ENCODE results near the gene ST6GAL1. TPM values are rescaled to one million over a fixed set of nuclear protein-coding genes. Genes with fewer than 3 reads are reported as not detected.

ST6GAL1 gene
- total and polyA plus RNA-seq, 2 of the 13 experiments (the other 11 are each of a cell fraction or from before 2014, with no cell fraction given) = 79.9 to 164 TPM

- TF ChIP-seq BRCA1 (CRISPR knock-in tag; IDR thresholded peaks at IDR 0.05) = no peak
- H4K20me1 ChIP-seq (ENCODE audit: insufficient read depth, low read length) = no peaks in the 10 kb centered on the region
- in situ Hi-C loops (cut with HindIII; ENCODE audit: extremely low pct_ligation_motif_present, low pct_unique_long_range_greater_than_20kb) (no loop called here), intact Hi-C loops (cut with micrococcal nuclease; ENCODE audit: unreplicated experiment) (no loop called here)
- no peak overlapping the region for H3K27ac ChIP-seq (ENCODE audit: extremely low read length, insufficient read depth, low read length)
- 0% methylated on average over 2 of the region's 2 CpGs for whole genome bisulfite sequencing (ENCODE audit: low lambda C conversion rate)
- H3K4me2 ChIP-seq (ENCODE audit: low read depth, low read length) = no peak overlapping the region
- BruUV-seq (replicated peaks) = no TSS peak
- POLR2A ChIA-PET = no interaction called here
- no peak overlapping the region for H3K4me3 ChIP-seq (replicated peaks in 1 of 3; ENCODE audit: insufficient read depth in 1 of 3, low read depth in 2 of 3, low read length in 3 of 3)
- H2AFZ ChIP-seq (ENCODE audit: low read length) = no peak overlapping the region
- DNase-seq (ENCODE audit: low spot score) (no peak), FAIRE-seq (no peak), ATAC-seq (no peak)
- peaks cover 17% of the 10 kb centered on the region for H3K4me1 ChIP-seq (ENCODE audit: insufficient read depth, low read length)
- no peak overlapping the region for H3K9ac ChIP-seq (ENCODE audit: insufficient read depth, low read depth, low read length)
- H3K79me2 ChIP-seq (ENCODE audit: insufficient read depth, low read length) = no peaks in the 10 kb centered on the region
- no peaks in the 10 kb centered on the region for H3K36me3 ChIP-seq (replicated peaks in 1 of 2; ENCODE audit: control insufficient read depth in 1 of 2, insufficient read depth in 2 of 2, low read length in 2 of 2)
- no peaks in the 10 kb centered on the region for H3K9me3 ChIP-seq (ENCODE audit: low read length)
- H3K27me3 ChIP-seq (ENCODE audit: control insufficient read depth in 1 of 2, insufficient read depth in 2 of 2, low read length in 2 of 2) = peaks cover 0 to 5% of the 10 kb centered on the region in 2 experiments; a peak in 1 of 5 replicates
- CTCF ChIA-PET (ENCODE audit: low intra/inter-chr PET ratio, low total read pairs) = no interaction called here
Measured at GRCh38 chr3:187098923-187099512, 168.7 kb downstream of the ST6GAL1 start.

DNA sequence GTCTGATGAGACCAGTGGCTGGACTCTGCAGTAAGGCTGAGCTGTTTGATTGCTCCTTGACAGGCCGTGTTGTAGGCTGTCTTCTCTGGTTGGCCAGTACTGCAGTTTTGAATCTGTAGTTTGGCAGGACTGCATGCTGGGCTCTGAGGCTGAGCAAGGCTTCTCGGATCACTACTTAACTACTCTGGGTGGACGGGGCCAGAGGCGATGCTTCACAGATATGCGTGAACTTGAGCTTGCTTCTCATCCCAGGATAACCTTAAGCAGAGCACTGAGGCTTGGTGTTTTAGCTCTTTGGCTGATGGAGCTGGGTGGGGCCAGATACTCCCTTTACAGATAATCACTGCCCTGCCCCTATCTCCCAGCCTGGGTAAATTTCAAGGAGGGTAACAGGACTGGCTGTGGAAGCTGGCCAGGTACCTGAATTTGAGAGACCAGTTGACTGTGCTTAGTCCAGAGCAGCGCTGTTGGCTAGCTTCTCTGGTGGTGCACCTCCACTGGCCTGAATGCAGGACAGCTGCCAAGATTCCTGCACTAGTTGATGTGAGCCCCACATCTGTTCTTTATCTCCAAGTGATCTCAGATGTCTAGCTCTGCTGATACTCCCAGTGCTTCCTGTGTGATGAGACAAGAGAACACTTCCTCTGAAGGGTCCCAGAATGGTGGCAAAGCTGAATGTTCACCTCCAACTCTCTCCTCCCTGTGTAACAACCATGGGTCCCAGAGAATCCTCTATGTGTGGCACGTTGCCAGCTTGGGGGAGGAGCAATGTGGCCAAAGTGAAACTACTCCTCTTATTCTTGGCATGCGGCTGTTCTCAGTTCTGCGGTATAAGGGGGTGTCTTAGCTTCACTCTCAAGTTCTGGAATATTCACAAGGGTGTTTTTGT is 171.1 kb downstream of the ST6GAL1 start:
- Histone ChIP-seq H3K4me2 (ENCODE audit: low read depth, low read length) (peak overlapping the region; percentile 77), H3K9me3 (ENCODE audit: low read length) (no peaks in the 10 kb centered on the region), H3K27ac (ENCODE audit: extremely low read length, insufficient read depth, low read length) (no peak overlapping the region), H3K79me2 (ENCODE audit: insufficient read depth, low read length) (no peaks in the 10 kb centered on the region), H3K27me3 (ENCODE audit: control insufficient read depth in 1 of 2, insufficient read depth in 2 of 2, low read length in 2 of 2) (peaks cover 0 to 10% of the 10 kb centered on the region in 2 experiments; a peak in 2 of 5 replicates), H2AFZ (ENCODE audit: low read length) (peak overlapping the region; percentile 50), H3K9ac (ENCODE audit: insufficient read depth, low read depth, low read length) (no peak overlapping the region), H4K20me1 (ENCODE audit: insufficient read depth, low read length) (no peaks in the 10 kb centered on the region), H3K4me3 (replicated peaks in 1 of 3; ENCODE audit: insufficient read depth in 1 of 3, low read depth in 2 of 3, low read length in 3 of 3) (peak overlapping the region; percentile 28 to 41 (median 35)), H3K36me3 (replicated peaks in 1 of 2; ENCODE audit: control insufficient read depth in 1 of 2, insufficient read depth in 2 of 2, low read length in 2 of 2) (no peaks in the 10 kb centered on the region), H3K4me1 (ENCODE audit: insufficient read depth, low read length) (peaks cover 17% of the 10 kb centered on the region)
- 0% methylated on average over 2 of the region's 9 CpGs for WGBS (ENCODE audit: low lambda C conversion rate)
- no TSS peak for BruUV-seq (replicated peaks)
- intact Hi-C loops (cut with micrococcal nuclease; ENCODE audit: unreplicated experiment) (no loop called here), in situ Hi-C loops (cut with HindIII; ENCODE audit: extremely low pct_ligation_motif_present, low pct_unique_long_range_greater_than_20kb) (no loop called here)
- POLR2A ChIA-PET = interaction anchor here (0.6 to 1.9 kb wide), 5 partner anchors 11 to 63 kb away, joined by 3 to 12 read pairs (median 5); no protein-coding TSS in a partner anchor
- FAIRE-seq = no peak
- CTCF ChIA-PET (ENCODE audit: low intra/inter-chr PET ratio, low total read pairs) = no interaction called here
- peak; percentile 43 for DNase-seq (ENCODE audit: low spot score)
- peak; percentile 86 for ATAC-seq
- TF ChIP-seq NFE2L2 (IDR thresholded peaks at IDR 0.05; ENCODE audit: low read length) (no peak), ZKSCAN5 (CRISPR knock-in tag; IDR thresholded peaks at IDR 0.05) (peak; percentile 86), TEAD3 (CRISPR knock-in tag; optimal IDR thresholded peaks at IDR 0.05; ENCODE audit: borderline replicate concordance) (peak; percentile 12), ZNF709 (CRISPR knock-in tag; IDR thresholded peaks at IDR 0.05) (0 out of 2 replicates have a peak, but pooled peaks have one; percentile 24), ZMYM4 (CRISPR knock-in tag; IDR thresholded peaks at IDR 0.05) (peak; percentile 22; the same call in 1 of the 2 replicates), ZFP36L1 (CRISPR knock-in tag; IDR thresholded peaks at IDR 0.05) (0 out of 2 replicates have a peak, but pooled peaks have one; percentile 30), ZNF451 (CRISPR knock-in tag; IDR thresholded peaks at IDR 0.05) (no peak), NR3C1 (CRISPR knock-in tag; IDR thresholded peaks at IDR 0.05) (no peak), NR0B2 (CRISPR knock-in tag; IDR thresholded peaks at IDR 0.05) (no peak), HIVEP1 (CRISPR knock-in tag; IDR thresholded peaks at IDR 0.05) (peak; percentile 56; the same call in 1 of the 2 replicates), ZNF44 (CRISPR knock-in tag; IDR thresholded peaks at IDR 0.05) (no peak), HMG20A (CRISPR knock-in tag; IDR thresholded peaks at IDR 0.05; ENCODE audit: borderline replicate concordance) (peak; percentile 43; the same call in 1 of the 2 replicates), ZNF281 (CRISPR knock-in tag; IDR thresholded peaks at IDR 0.05; ENCODE audit: borderline replicate concordance) (peak; percentile 34; the same call in 1 of the 2 replicates), ADNP (CRISPR knock-in tag; IDR thresholded peaks at IDR 0.05) (no peak)

All from HepG2 (cell line).